ENCODE data around the gene MAST4.

The MAST4 gene

DNA sequence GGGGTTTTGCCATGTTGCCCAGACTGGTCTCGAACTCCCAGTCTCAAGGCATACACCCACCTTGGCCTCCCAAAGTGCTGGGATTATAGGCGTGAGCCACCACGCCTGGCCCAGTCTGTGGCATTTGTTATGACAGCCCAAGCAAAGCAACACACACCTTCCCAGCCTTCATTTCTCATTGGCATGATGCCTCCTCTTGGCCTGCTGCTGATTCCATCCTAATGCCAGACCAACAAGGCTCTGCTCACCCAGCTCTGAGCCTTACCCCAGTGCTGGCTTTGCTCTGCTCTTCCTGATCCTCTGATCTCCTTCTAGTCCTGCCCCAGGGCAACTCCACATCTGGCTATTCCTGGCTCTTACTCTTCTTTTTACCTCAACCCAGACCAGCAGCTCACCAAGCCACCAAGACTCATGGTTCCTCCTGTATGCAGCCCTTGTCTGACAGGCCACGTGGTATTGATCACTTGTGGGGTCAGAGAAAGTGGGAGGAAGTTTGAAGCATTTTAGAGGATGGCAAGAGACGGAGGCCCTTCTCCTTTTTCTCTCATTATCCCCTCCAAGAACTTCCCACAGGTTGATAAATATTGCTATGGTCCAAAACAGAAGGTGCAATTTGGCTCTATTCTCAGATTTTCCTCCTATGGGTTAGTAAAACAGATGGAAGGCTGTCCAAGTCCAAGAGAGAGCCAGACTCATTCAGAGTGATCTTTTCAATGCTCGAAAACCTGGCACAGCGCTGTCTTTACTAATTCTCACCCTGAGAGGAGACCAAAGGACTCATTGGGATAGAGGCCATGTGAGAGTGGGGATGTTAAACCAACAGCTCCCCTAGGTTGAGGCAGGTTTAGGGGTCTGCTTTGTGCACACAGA, 599.4 kb downstream of the MAST4 start:
- no peak overlapping the region for H3K4me3 ChIP-seq (ENCODE audit: low read depth, low read length)
- TF ChIP-seq, protein P1, sequence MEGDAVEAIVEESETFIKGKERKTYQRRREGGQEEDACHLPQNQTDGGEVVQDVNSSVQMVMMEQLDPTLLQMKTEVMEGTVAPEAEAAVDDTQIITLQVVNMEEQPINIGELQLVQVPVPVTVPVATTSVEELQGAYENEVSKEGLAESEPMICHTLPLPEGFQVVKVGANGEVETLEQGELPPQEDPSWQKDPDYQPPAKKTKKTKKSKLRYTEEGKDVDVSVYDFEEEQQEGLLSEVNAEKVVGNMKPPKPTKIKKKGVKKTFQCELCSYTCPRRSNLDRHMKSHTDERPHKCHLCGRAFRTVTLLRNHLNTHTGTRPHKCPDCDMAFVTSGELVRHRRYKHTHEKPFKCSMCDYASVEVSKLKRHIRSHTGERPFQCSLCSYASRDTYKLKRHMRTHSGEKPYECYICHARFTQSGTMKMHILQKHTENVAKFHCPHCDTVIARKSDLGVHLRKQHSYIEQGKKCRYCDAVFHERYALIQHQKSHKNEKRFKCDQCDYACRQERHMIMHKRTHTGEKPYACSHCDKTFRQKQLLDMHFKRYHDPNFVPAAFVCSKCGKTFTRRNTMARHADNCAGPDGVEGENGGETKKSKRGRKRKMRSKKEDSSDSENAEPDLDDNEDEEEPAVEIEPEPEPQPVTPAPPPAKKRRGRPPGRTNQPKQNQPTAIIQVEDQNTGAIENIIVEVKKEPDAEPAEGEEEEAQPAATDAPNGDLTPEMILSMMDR (conservative IDR thresholded peaks at IDR 0.05; ENCODE audit: low read depth, low read length): no peak
- DNase-seq (ENCODE audit: low read depth): no peak

DNA sequence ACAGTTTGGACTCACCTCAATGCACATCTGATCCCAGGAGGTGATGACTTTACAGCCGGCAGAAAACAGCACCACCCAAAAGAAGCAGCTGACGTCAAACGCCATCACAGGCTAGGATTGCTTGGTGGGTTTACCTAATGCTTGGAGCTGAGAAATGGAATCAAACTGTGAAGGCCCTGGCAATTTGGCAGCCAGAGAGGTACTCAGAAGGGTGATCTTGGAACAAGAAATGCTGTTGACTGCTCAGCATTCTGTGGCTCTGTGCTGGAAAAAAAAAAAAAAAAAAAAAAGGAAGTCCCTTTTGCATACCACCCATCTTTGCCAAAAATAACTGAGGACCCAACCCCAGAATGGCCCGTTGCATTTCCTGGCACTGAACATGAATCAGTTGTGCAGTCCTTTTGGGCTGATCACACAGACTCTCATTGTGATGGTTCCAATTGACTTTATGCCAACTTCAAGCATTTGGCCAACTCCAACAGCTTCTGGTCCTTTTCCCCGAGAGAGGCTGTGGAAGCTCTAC, 600.4 kb downstream of the MAST4 start, which contains the start of gene CD180:
Gene CD180 (minus strand): TSS at position 263 of the 523 bp plus-strand sequence. CDS start 158 bp downstream, at position 105.
- no peak for DNase-seq (ENCODE audit: low read depth)
- TF ChIP-seq, protein P1 (conservative IDR thresholded peaks at IDR 0.05; ENCODE audit: low read depth, low read length): no peak
- H3K4me3 ChIP-seq (ENCODE audit: low read depth, low read length): no peak within 1 kb of the TSS

DNA sequence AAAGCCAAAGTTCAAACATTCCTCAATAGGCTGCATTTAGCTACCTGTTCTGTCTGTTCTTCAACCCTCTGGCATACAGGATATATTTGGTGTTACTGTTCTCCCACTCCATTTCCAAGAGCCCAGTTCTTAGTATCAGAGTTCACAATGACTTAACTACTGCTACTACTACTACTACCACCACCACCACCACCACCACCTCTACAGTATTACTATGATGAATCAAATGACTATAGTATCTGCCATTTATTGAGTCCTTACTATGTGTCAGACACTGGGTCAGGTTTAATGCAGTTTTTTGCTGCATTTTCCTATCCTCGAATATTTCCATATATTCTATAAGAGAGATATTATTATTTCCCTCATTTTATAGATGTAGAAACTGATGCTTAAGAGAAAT, 601.3 kb downstream of the MAST4 start:
- TF ChIP-seq, protein P1 (conservative IDR thresholded peaks at IDR 0.05; ENCODE audit: low read depth, low read length): no peak

DNA sequence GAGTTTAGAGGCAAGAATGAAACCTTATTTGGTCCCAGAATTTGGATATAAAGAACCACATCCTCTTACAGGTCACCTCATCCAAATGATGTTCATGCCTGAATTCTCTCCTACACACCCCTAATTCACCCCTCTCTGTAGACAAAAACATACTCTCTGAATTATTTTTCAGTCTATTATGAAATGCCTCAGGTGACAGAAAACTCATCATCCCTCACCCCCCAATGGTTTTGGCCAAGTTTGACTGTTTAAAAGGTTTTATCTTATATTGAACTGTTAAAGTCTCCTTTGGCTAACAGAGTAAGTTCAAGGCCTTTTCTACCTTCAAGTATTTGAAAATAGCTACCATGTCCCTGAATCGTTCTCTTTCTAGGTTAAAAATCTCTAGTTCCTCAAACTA, 602.7 kb downstream of the MAST4 start:
- no peak overlapping the region for H3K4me3 ChIP-seq (ENCODE audit: low read depth, low read length)
- TF ChIP-seq, protein P1 (conservative IDR thresholded peaks at IDR 0.05; ENCODE audit: low read depth, low read length): no peak
- DNase-seq (ENCODE audit: low read depth): no peak

More for the DNA sequence above, 601.3 kb downstream of the MAST4 start:
- no peak for DNase-seq (ENCODE audit: low read depth)
- H3K4me3 ChIP-seq (ENCODE audit: low read depth, low read length): no peak overlapping the region

DNA sequence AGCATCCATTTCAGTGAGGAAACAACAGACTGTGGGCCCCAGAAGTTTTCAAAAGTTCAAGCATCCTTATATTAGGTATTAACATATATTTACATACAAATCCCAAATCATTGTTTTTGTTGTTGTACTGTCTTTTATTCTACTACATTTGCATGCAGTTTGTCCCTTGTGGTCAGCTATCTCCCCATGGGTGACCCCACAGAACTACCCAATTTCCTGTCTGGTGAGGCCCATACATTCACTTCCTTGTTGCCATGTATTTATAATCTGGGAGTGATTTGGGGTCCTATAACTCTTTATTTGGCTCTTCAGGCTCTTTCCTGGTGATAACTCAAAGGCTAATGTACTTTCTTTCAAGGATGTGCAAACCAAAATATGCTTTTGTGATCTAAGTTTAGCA, 603.7 kb downstream of the MAST4 start:
- DNase-seq (ENCODE audit: low read depth): no peak
- no peak overlapping the region for H3K4me3 ChIP-seq (ENCODE audit: low read depth, low read length)
- TF ChIP-seq, protein P1 (conservative IDR thresholded peaks at IDR 0.05; ENCODE audit: low read depth, low read length): no peak

DNA sequence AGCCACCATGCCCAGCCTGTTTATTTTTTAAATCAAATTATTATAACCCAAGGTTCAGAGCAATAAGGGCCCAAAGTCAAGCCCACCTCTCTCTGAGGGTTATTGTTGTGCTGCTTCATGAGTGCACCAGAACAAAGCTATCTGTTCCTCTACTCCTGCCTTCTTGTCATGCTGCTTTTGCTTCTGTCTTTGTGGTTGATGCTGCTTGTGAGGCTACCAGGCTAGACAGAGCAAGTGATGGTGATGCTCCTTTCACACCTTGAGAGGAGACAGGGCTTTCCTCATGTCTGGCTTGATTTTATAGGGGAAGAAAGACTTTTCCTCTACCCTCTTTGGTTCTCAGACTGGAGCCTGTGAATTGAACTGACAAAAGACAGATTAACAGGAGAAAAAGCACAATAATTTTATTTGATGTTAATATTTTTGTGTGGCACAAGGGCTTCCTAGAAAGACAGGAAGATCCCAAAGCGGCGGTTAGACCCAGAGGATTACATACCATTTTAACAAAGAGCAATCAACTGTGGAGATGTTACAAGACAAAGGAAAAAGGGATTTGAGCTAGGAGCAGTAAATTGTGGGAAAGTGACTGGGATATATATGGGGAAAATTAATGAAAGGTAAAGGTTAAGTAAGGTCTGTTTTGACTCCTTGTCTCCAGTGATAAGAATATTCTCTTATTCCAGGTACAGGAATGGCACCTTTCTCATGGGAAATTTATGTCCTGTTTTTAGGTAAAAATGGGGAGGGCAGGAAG, 604.8 kb downstream of the MAST4 start:
- TF ChIP-seq, protein P1 (conservative IDR thresholded peaks at IDR 0.05; ENCODE audit: low read depth, low read length): no peak
- no peak overlapping the region for H3K4me3 ChIP-seq (ENCODE audit: low read depth, low read length)
- no peak for DNase-seq (ENCODE audit: low read depth)

Measured in choroid plexus epithelial cell (primary cell).